GM19035 (cell line): ENCODE results near the gene ZNF418.
"Not testable (repeated sequence)": the region's sequence is repeated elsewhere in the genome, so short reads cannot be mapped to it uniquely, and the experiment has no call there.

Experiments used
- ATAC-seq: cut with Tn5 transposase; IDR thresholded peaks from one replicate; pipeline ENCODE4 v1.9.1; 2021; ENCODE audit not compliant: unreplicated experiment

The ZNF418 gene

GRCh38 chr19:57890706-57891105, 44.5 kb downstream of the ZNF418 start:
- not testable (repeated sequence) for ATAC-seq

GRCh38 chr19:57888560-57889231, 46.5 kb downstream of the ZNF418 start, which contains the start of gene ZNF814:
Gene ZNF814, minus strand, starts transcription at chr19:57889037. Its CDS starts 235 bp downstream, at chr19:57888802.
- no peak for ATAC-seq

GRCh38 chr19:57888107-57888559, 47.1 kb downstream of the ZNF418 start:
- ATAC-seq = no peak

GRCh38 chr19:57887195-57887941, 47.8 kb downstream of the ZNF418 start:
- no peak for ATAC-seq

GRCh38 chr19:57886046-57886445, 49.2 kb downstream of the ZNF418 start:
- ATAC-seq = no peak

GRCh38 chr19:57873883-57874799, 61.1 kb downstream of the ZNF418 start:
- not testable (repeated sequence) for ATAC-seq

- ATAC-seq = no peak
These were observed 62.8 kb downstream of the ZNF418 start for GRCh38 chr19:57872450-57872849.
